SK-N-SH treated with all-trans-retinoic acid at 6 μM for 48 hours (cell line): ENCODE results near the gene SFXN5.

Experiments used
- ATAC-seq: fragments of 200-7000 bp; cut with Tn5 transposase; 3 replicates; pipeline ENCODE4 v1.9.1; 2020; ENCODE audit warnings: mild to moderate bottlenecking, moderate library complexity
- ARNTL ChIP-seq: fragments of 450-650 bp; formaldehyde crosslinking; IDR thresholded peaks from 2 replicates; pipeline ENCODE4 v1.5.0; 2020; ENCODE audit warnings: low read depth, mild to moderate bottlenecking, moderate library complexity, borderline replicate concordance
- BACH2 ChIP-seq: fragments of 250-450 bp; sonication (Bioruptor Pico); IDR thresholded peaks from 2 replicates; pipeline ENCODE4 v1.9.0; 2021; ENCODE audit warnings: mild to moderate bottlenecking, borderline replicate concordance
- CSDC2 ChIP-seq: fragments of 250-450 bp; sonication (Bioruptor Pico); IDR thresholded peaks from 2 replicates; pipeline ENCODE4 v1.5.0; 2020; ENCODE audit warnings: mild to moderate bottlenecking, moderate library complexity
- ESRRG ChIP-seq: fragments of 250-450 bp; sonication (Bioruptor Pico); IDR thresholded peaks from 2 replicates; pipeline ENCODE4 v1.6.1; 2021; ENCODE audit warnings: mild to moderate bottlenecking
- GLIS3 ChIP-seq: fragments of 250-450 bp; sonication (Bioruptor Pico); IDR thresholded peaks from 2 replicates; pipeline ENCODE4 v1.5.0; 2020; ENCODE audit warnings: mild to moderate bottlenecking, moderate library complexity
- OSR1 ChIP-seq: fragments of 250-450 bp; sonication (Bioruptor Pico); IDR thresholded peaks from 2 replicates; pipeline ENCODE4 v1.8.0; 2022; ENCODE audit warnings: moderate library complexity, mild to moderate bottlenecking, inconsistent platforms
- PPARA ChIP-seq: fragments of 250-450 bp; sonication (Bioruptor Pico); IDR thresholded peaks from 2 replicates; pipeline ENCODE4 v1.5.0; 2020; ENCODE audit warnings: mild to moderate bottlenecking, borderline replicate concordance
- RARB ChIP-seq: fragments of 250-450 bp; sonication (Bioruptor Pico); IDR thresholded peaks from 2 replicates; pipeline ENCODE4 v1.8.0; 2021; ENCODE audit warnings: mild to moderate bottlenecking, moderate library complexity
- TCF4 ChIP-seq: fragments of 250-450 bp; sonication (Bioruptor Pico); IDR thresholded peaks from 2 replicates; pipeline ENCODE4 v1.8.0; 2021; ENCODE audit warnings: mild to moderate bottlenecking, moderate library complexity, borderline replicate concordance
- TOX ChIP-seq: fragments of 250-450 bp; sonication (Bioruptor Pico); IDR thresholded peaks from 2 replicates; pipeline ENCODE4 v1.8.0; 2021; ENCODE audit warnings: mild to moderate bottlenecking, moderate library complexity, borderline replicate concordance
- ZC3H10 ChIP-seq: fragments of 250-450 bp; sonication (Bioruptor Pico); IDR thresholded peaks from 2 replicates; pipeline ENCODE4 v1.5.1; 2021; ENCODE audit warnings: mild to moderate bottlenecking, moderate library complexity
- ZFP3 ChIP-seq: fragments of 250-450 bp; sonication (Bioruptor Pico); IDR thresholded peaks from 2 replicates; pipeline ENCODE4 v1.5.0; 2020; ENCODE audit warnings: mild to moderate bottlenecking, moderate library complexity
- ZNF565 ChIP-seq: fragments of 450-650 bp; formaldehyde crosslinking; conservative IDR thresholded peaks from 2 replicates; pipeline ENCODE4 v1.5.0; 2020; ENCODE audit warnings: low read depth, mild to moderate bottlenecking, moderate library complexity
- ZNF8 ChIP-seq: fragments of 450-650 bp; formaldehyde crosslinking; IDR thresholded peaks from 2 replicates; pipeline ENCODE4 v1.5.0; 2020; ENCODE audit warnings: mild to moderate bottlenecking, moderate library complexity
- TF ChIP-seq, protein P1 (sequence below): fragments of 250-450 bp; sonication (Bioruptor Pico); IDR thresholded peaks from 2 replicates; pipeline ENCODE4 v1.5.0; 2020; ENCODE audit warnings: mild to moderate bottlenecking, moderate library complexity
- TF ChIP-seq, protein P2 (sequence below): fragments of 250-450 bp; sonication (Bioruptor Pico); IDR thresholded peaks from 2 replicates; pipeline ENCODE4 v1.5.1; 2021; ENCODE audit warnings: mild to moderate bottlenecking, moderate library complexity
- TF ChIP-seq, protein P3 (sequence below): fragments of 250-450 bp; sonication (Bioruptor Pico); IDR thresholded peaks from 2 replicates; pipeline ENCODE4 v1.5.1; 2020; ENCODE audit warnings: low read depth, mild to moderate bottlenecking, moderate library complexity
- TF ChIP-seq, protein P4 (sequence below): fragments of 250-450 bp; sonication (Bioruptor Pico); IDR thresholded peaks from 2 replicates; pipeline ENCODE4 v1.8.0; 2021; ENCODE audit warnings: low read depth, mild to moderate bottlenecking, moderate library complexity, borderline replicate concordance
- TF ChIP-seq, protein P5 (sequence below): fragments of 250-450 bp; sonication (Bioruptor Pico); IDR thresholded peaks from 2 replicates; pipeline ENCODE4 v1.8.0; 2020; ENCODE audit warnings: mild to moderate bottlenecking, moderate library complexity, borderline replicate concordance

SFXN5 gene

DNA sequence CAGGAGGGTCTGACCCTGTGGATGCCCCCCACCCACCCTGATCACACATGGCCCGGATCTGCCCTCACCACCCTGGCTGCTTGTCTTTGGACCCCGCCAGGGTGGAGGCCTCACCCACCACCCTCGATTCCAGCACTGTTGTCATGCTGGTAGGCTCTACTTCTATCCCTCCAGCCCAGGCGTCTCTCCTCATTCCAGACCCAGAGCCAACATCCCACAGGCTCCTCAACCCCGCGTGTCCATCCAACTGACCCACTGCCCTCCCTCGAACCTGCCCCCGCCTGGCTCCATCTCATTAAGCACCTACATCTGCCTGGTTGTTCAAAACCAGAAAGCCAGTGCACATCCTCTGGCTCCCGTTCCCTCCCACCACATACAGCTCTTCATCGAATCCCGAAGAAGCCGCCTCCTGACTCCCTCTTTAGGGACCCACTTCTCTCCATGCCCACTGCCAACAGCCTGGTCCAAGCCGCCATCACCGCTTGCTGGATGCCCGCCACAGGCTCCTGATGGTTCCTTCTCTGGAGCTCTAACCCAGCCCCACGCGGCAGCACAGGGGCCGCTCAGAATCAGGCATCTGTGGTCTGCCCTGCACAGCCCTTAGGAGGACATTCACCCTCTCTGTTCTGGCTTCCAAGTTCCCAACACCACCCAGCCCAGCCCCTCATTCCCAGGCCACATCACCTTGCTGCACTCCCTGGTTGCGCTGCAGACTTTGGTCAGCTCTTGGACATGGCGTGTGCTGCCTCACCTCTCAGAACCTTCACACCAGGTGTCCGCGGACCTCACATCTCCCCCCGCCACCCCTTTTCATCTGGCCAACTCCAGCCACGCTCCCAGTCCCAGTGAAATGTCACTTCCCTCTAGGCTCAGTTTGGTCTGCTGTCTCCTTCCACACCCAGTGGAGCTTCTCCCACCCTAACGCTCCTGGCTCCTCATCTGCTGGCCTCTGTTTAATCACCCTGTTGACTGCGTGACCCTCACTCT is 111.2 kb downstream of the SFXN5 start:
- ATAC-seq, result no peak
- TF ChIP-seq PPARA (no peak), OSR1 (CRISPR knock-in tag) (no peak), ZFP3 (no peak), ZNF565 (CRISPR knock-in tag) (no peak), TCF4 (no peak), GLIS3 (CRISPR knock-in tag) (no peak), BACH2 (no peak)
- TF ChIP-seq, protein P1, sequence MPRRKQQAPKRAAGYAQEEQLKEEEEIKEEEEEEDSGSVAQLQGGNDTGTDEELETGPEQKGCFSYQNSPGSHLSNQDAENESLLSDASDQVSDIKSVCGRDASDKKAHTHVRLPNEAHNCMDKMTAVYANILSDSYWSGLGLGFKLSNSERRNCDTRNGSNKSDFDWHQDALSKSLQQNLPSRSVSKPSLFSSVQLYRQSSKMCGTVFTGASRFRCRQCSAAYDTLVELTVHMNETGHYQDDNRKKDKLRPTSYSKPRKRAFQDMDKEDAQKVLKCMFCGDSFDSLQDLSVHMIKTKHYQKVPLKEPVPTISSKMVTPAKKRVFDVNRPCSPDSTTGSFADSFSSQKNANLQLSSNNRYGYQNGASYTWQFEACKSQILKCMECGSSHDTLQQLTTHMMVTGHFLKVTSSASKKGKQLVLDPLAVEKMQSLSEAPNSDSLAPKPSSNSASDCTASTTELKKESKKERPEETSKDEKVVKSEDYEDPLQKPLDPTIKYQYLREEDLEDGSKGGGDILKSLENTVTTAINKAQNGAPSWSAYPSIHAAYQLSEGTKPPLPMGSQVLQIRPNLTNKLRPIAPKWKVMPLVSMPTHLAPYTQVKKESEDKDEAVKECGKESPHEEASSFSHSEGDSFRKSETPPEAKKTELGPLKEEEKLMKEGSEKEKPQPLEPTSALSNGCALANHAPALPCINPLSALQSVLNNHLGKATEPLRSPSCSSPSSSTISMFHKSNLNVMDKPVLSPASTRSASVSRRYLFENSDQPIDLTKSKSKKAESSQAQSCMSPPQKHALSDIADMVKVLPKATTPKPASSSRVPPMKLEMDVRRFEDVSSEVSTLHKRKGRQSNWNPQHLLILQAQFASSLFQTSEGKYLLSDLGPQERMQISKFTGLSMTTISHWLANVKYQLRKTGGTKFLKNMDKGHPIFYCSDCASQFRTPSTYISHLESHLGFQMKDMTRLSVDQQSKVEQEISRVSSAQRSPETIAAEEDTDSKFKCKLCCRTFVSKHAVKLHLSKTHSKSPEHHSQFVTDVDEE (CRISPR knock-in tag), result no peak

DNA sequence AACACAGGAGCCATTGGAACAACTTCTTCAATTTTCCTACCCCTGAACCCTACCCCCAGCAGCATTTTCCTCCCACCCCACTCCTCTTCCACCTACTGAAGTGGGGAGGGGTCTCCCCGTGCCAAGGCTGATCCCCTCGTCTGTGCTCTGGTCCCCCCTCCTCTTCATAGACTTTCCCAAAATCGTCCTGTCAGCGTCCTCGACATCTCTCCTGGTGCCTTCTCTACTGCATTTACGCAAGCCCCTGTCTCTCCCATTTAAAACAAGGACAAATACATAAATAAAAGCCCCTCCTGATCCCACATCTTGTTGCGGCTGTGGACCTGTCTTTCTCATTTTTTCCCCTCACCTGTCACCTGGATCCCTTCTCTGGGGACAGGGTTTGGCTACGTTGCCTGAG is 112.0 kb downstream of the SFXN5 start:
- no peak for ATAC-seq
- TF ChIP-seq, protein P2, sequence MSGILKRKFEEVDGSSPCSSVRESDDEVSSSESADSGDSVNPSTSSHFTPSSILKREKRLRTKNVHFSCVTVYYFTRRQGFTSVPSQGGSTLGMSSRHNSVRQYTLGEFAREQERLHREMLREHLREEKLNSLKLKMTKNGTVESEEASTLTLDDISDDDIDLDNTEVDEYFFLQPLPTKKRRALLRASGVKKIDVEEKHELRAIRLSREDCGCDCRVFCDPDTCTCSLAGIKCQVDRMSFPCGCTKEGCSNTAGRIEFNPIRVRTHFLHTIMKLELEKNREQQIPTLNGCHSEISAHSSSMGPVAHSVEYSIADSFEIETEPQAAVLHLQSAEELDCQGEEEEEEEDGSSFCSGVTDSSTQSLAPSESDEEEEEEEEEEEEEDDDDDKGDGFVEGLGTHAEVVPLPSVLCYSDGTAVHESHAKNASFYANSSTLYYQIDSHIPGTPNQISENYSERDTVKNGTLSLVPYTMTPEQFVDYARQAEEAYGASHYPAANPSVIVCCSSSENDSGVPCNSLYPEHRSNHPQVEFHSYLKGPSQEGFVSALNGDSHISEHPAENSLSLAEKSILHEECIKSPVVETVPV (CRISPR knock-in tag), result no peak
- TF ChIP-seq TOX (CRISPR knock-in tag) (no peak), GLIS3 (CRISPR knock-in tag) (no peak), ARNTL (CRISPR knock-in tag) (no peak), BACH2 (no peak), OSR1 (CRISPR knock-in tag) (no peak), ZFP3 (no peak), CSDC2 (CRISPR knock-in tag) (no peak), ZNF8 (CRISPR knock-in tag) (no peak), RARB (CRISPR knock-in tag) (no peak), ZC3H10 (no peak), ESRRG (CRISPR knock-in tag) (no peak)
- TF ChIP-seq, all 23 proteins: peak for 0

DNA sequence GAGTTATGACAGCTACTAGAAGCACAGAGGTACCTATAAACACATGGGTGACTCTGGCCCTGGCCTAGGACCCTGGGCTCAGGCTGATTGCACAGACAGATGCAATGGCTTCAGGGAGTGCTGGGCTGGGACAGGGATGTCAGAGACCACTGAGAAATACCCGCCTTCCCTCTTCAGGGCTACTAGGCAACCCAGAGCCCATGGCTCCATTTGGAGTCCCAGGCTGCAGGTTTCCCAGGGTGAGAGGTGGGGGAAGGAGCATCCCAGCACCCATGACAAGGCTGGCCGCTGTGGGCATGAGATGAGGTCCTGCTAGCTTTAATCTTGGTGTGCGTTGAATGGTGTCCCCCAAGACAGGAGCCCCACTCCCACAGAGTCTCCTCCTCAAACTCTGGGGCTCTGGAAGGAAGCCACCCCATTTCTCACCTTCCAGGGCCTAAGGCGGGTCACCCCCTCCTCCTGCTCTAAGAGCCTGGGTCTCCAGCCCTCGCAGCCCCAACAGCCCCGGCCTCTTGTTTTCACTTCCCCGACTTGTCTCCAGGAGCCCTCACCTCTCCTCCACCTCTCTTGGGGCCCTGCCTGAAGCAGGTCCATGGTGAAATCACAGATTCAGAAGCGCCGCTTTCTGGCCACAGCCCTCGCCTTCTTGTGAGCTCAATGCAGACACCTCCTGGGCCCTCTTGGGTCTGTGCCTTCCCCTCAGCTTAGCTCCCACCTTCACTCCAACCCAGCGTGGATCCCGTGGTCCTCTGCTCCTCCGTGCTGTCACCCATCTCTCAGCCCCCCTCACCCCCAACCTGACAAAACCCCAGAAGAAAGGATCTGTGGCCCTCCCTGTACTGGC is 112.7 kb downstream of the SFXN5 start:
- TF ChIP-seq ZC3H10, result no peak
- no peak for TF ChIP-seq ZFP3
- TF ChIP-seq, protein P3, sequence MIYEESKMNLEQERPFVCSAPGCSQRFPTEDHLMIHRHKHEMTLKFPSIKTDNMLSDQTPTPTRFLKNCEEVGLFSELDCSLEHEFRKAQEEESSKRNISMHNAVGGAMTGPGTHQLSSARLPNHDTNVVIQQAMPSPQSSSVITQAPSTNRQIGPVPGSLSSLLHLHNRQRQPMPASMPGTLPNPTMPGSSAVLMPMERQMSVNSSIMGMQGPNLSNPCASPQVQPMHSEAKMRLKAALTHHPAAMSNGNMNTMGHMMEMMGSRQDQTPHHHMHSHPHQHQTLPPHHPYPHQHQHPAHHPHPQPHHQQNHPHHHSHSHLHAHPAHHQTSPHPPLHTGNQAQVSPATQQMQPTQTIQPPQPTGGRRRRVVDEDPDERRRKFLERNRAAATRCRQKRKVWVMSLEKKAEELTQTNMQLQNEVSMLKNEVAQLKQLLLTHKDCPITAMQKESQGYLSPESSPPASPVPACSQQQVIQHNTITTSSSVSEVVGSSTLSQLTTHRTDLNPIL (CRISPR knock-in tag), result no peak
- TF ChIP-seq, protein P4, sequence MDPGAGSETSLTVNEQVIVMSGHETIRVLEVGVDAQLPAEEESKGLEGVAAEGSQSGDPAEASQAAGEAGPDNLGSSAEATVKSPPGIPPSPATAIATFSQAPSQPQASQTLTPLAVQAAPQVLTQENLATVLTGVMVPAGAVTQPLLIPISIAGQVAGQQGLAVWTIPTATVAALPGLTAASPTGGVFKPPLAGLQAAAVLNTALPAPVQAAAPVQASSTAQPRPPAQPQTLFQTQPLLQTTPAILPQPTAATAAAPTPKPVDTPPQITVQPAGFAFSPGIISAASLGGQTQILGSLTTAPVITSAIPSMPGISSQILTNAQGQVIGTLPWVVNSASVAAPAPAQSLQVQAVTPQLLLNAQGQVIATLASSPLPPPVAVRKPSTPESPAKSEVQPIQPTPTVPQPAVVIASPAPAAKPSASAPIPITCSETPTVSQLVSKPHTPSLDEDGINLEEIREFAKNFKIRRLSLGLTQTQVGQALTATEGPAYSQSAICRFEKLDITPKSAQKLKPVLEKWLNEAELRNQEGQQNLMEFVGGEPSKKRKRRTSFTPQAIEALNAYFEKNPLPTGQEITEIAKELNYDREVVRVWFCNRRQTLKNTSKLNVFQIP, result no peak
- TF ChIP-seq, all 23 proteins: peak for 0
- ATAC-seq, result no peak

DNA sequence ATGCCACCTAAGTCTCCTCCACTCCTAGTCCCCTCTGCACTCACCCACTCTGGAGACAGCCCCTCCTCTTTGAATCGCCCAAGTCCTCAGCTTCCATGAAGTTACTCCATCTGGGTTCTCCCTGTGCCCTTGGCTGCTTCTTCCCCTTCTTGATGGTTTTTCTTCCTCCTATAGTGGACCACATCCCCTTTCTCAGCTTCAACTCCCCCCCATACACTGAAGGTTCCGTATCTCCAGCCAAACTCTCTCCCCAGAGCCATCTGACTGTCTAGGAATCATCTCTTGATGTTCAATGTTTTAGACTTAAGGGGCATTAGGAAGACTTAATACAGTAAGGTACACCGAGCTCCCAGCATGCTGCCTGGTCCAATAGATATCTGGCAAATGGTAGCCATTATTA is 114.6 kb downstream of the SFXN5 start:
- no peak for ATAC-seq
- TF ChIP-seq, protein P1 (CRISPR knock-in tag), result no peak
- TF ChIP-seq, protein P5, sequence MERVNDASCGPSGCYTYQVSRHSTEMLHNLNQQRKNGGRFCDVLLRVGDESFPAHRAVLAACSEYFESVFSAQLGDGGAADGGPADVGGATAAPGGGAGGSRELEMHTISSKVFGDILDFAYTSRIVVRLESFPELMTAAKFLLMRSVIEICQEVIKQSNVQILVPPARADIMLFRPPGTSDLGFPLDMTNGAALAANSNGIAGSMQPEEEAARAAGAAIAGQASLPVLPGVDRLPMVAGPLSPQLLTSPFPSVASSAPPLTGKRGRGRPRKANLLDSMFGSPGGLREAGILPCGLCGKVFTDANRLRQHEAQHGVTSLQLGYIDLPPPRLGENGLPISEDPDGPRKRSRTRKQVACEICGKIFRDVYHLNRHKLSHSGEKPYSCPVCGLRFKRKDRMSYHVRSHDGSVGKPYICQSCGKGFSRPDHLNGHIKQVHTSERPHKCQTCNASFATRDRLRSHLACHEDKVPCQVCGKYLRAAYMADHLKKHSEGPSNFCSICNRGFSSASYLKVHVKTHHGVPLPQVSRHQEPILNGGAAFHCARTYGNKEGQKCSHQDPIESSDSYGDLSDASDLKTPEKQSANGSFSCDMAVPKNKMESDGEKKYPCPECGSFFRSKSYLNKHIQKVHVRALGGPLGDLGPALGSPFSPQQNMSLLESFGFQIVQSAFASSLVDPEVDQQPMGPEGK (CRISPR knock-in tag), result no peak
- TF ChIP-seq TOX (CRISPR knock-in tag), result no peak
- TF ChIP-seq PPARA, result no peak
- TF ChIP-seq, protein P3 (CRISPR knock-in tag), result no peak
- no peak for TF ChIP-seq BACH2
